ENCODE data around the gene TNS1. TPM values are rescaled to one million over a fixed set of nuclear protein-coding genes. Genes with fewer than 3 reads are reported as not detected.

Gene TNS1
- total RNA-seq, 2 donors from 2014 or later: 20.6 to 164 TPM

GRCh38 chr2:218014706-218015585 is 12.2 kb upstream of the TNS1 start:
- H3K9ac ChIP-seq (ENCODE audit: low read depth in 2 of 2, low read length in 2 of 2): no peak overlapping the region
- no peaks in the 10 kb centered on the region for H3K4me1 ChIP-seq
- intact Hi-C loops (cut with DNase I): no loop called here
- no peaks in the 10 kb centered on the region for H3K9me3 ChIP-seq
- no peak for TF ChIP-seq CTCF (IDR thresholded peaks at IDR 0.05)
- H3K36me3 ChIP-seq: no peaks in the 10 kb centered on the region
- no peak overlapping the region for H3K27ac ChIP-seq
- peaks cover 15% of the 10 kb centered on the region for H3K27me3 ChIP-seq
- no peak for DNase-seq
- H3K4me3 ChIP-seq: no peak overlapping the region

GRCh38 chr2:218013289-218013688 is 10.5 kb upstream of the TNS1 start:
- Histone ChIP-seq H3K9me3 (no peaks in the 10 kb centered on the region), H3K9ac (ENCODE audit: low read depth in 2 of 2, low read length in 2 of 2) (no peak overlapping the region), H3K27ac (no peak overlapping the region), H3K27me3 (peaks cover 25% of the 10 kb centered on the region), H3K4me1 (no peaks in the 10 kb centered on the region), H3K36me3 (no peaks in the 10 kb centered on the region), H3K4me3 (no peak overlapping the region)
- intact Hi-C loops (cut with DNase I): no loop called here
- DNase-seq: no peak
- no peak for TF ChIP-seq CTCF (IDR thresholded peaks at IDR 0.05)

GRCh38 chr2:218012284-218012683 is 9.5 kb upstream of the TNS1 start:
- no peaks in the 10 kb centered on the region for H3K9me3 ChIP-seq
- intact Hi-C loops (cut with DNase I): no loop called here
- no peak for TF ChIP-seq CTCF (IDR thresholded peaks at IDR 0.05)
- H3K9ac ChIP-seq (ENCODE audit: low read depth in 2 of 2, low read length in 2 of 2): no peak overlapping the region
- peaks cover 25% of the 10 kb centered on the region for H3K27me3 ChIP-seq
- no peaks in the 10 kb centered on the region for H3K36me3 ChIP-seq
- no peak overlapping the region for H3K4me3 ChIP-seq
- no peaks in the 10 kb centered on the region for H3K4me1 ChIP-seq
- no peak for DNase-seq
- H3K27ac ChIP-seq: no peak overlapping the region

DNA sequence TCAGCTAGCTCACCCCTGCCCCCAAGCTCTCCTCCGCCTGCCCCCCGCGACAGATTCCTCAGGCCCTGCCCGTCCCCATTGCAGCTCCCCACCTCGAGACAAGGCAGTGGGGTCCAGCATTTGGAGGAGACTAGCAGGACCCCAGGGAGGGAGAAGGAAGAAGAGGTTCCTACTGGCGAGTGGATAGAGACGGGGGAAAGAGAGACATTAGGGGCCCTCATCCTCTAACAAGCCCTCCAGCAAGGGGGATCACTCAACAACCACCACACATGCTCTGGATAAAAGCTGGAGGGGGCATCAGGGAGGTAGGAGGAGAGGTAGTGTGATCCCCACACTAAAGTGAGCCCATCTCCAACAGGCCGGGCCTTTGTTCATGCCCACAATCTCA is 8.9 kb upstream of the TNS1 start:
- no peaks in the 10 kb centered on the region for H3K9me3 ChIP-seq
- H3K27ac ChIP-seq: no peak overlapping the region
- no peaks in the 10 kb centered on the region for H3K36me3 ChIP-seq
- peaks cover 25% of the 10 kb centered on the region for H3K27me3 ChIP-seq
- no peak overlapping the region for H3K4me3 ChIP-seq
- no peaks in the 10 kb centered on the region for H3K4me1 ChIP-seq
- TF ChIP-seq CTCF (IDR thresholded peaks at IDR 0.05): no peak
- H3K9ac ChIP-seq (ENCODE audit: low read depth in 2 of 2, low read length in 2 of 2): no peak overlapping the region
- intact Hi-C loops (cut with DNase I): no loop called here
- DNase-seq: no peak

GRCh38 chr2:218010984-218011652 is 8.3 kb upstream of the TNS1 start:
- intact Hi-C loops (cut with DNase I): no loop called here
- Histone ChIP-seq H3K36me3 (no peaks in the 10 kb centered on the region), H3K4me3 (no peak overlapping the region), H3K9ac (ENCODE audit: low read depth in 2 of 2, low read length in 2 of 2) (no peak overlapping the region), H3K27ac (no peak overlapping the region), H3K27me3 (peaks cover 25% of the 10 kb centered on the region), H3K4me1 (no peaks in the 10 kb centered on the region), H3K9me3 (no peaks in the 10 kb centered on the region)
- DNase-seq: no peak
- TF ChIP-seq CTCF (IDR thresholded peaks at IDR 0.05): no peak

Measured in colonic mucosa (tissue), 4 donors.